Measurements from ENCODE around the gene CPED1.

CPED1 gene

DNA sequence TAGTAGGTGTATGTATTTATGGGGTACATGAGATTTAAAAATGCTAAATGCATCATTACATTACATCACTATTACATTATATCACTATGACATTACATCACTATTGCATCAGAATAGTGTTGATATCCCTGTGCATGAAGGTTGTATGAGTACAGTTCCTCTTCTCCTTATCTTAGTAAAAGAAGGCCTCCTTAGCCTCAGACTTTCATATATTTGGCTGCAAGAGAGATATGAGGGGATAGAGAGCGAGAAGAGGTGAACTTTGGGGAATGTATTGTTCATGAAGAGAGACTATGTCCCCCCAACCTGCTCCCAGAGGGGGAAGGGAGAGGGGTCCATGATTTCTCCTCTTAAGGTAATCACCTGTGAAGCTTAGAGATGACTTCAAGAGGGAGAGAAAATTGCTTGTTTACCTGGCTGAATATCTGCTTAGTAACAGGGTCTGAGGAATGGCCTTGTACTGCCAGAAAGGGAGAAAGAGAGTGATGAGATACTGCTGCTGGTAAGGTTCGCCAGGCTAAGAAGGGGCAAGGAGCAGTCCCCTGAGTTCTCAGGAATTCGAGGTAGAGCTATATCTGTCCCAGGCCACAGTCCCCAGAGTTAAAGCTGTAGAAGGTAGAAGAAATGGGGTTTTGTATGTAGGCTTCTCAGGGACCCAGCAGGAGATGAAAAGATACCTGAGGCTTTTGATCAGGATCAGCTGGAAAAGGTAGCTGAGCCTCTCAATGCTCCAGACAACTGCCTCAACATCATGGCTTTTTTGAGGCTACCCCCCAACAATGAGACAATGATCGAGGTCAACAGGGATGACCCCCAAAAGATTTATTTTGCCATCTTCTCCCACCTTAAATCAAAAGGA, 171.9 kb downstream of the CPED1 start:
- TF ChIP-seq, protein P1, sequence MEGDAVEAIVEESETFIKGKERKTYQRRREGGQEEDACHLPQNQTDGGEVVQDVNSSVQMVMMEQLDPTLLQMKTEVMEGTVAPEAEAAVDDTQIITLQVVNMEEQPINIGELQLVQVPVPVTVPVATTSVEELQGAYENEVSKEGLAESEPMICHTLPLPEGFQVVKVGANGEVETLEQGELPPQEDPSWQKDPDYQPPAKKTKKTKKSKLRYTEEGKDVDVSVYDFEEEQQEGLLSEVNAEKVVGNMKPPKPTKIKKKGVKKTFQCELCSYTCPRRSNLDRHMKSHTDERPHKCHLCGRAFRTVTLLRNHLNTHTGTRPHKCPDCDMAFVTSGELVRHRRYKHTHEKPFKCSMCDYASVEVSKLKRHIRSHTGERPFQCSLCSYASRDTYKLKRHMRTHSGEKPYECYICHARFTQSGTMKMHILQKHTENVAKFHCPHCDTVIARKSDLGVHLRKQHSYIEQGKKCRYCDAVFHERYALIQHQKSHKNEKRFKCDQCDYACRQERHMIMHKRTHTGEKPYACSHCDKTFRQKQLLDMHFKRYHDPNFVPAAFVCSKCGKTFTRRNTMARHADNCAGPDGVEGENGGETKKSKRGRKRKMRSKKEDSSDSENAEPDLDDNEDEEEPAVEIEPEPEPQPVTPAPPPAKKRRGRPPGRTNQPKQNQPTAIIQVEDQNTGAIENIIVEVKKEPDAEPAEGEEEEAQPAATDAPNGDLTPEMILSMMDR (IDR thresholded peaks at IDR 0.05; ENCODE audit: low read depth, low read length), result no peak
- Histone ChIP-seq H3K27me3 (ENCODE audit: insufficient read depth, low read depth, severe bottlenecking) (no peaks in the 10 kb centered on the region), H3K27ac (no peak overlapping the region), H3K36me3 (no peaks in the 10 kb centered on the region), H3K9me3 (ENCODE audit: severe bottlenecking) (no peaks in the 10 kb centered on the region), H3K4me3 (ENCODE audit: low read depth, low read length) (no peak overlapping the region)
- no peak for DNase-seq

DNA sequence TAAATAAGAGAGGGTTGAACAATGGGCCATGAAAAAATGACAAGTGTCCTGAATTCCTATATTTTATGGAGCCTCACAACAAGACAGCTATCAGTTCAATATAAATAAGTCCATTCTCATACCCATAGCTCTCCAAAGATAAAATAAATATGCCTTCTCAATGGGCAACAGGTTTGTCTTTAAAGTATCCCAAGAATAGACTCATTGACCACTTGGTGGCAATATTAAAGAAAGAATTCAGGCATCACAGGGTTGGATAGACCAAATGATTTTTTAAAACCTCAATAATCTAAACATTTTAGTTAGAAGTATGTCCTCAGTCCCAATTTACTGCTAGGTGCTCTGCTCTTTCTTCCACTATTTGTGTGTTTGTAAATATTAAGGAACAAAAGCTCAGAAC, 175.2 kb downstream of the CPED1 start:
- TF ChIP-seq, protein P1 (IDR thresholded peaks at IDR 0.05; ENCODE audit: low read depth, low read length), result no peak
- no peaks in the 10 kb centered on the region for H3K27me3 ChIP-seq (ENCODE audit: insufficient read depth, low read depth, severe bottlenecking)
- H3K9me3 ChIP-seq (ENCODE audit: severe bottlenecking), result no peaks in the 10 kb centered on the region
- no peak for DNase-seq
- no peak overlapping the region for H3K27ac ChIP-seq
- no peak overlapping the region for H3K4me3 ChIP-seq (ENCODE audit: low read depth, low read length)
- no peaks in the 10 kb centered on the region for H3K36me3 ChIP-seq

DNA sequence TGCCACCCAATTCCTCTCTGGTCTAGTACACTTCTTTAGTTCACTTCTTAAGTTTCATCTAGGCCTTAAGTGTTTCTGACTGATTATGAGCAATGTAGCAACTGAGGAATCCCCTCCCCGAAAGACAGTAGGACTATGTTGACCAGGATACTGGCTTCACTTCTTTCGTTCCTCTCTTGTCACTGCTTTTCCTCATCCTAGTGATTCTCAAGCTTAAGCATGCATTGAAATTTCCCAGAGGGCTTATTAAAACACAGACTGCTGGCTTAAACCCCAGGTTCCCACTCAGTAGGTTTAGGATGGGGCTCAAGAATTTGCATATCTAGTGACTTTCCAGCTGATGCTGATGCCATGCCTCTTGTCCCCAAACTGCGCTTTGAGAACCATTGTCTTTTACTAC, 175.7 kb downstream of the CPED1 start:
- Histone ChIP-seq H3K27me3 (ENCODE audit: insufficient read depth, low read depth, severe bottlenecking) (no peaks in the 10 kb centered on the region), H3K36me3 (no peaks in the 10 kb centered on the region), H3K4me3 (ENCODE audit: low read depth, low read length) (no peak overlapping the region), H3K9me3 (ENCODE audit: severe bottlenecking) (no peaks in the 10 kb centered on the region), H3K27ac (no peak overlapping the region)
- TF ChIP-seq, protein P1 (IDR thresholded peaks at IDR 0.05; ENCODE audit: low read depth, low read length), result no peak
- no peak for DNase-seq

DNA sequence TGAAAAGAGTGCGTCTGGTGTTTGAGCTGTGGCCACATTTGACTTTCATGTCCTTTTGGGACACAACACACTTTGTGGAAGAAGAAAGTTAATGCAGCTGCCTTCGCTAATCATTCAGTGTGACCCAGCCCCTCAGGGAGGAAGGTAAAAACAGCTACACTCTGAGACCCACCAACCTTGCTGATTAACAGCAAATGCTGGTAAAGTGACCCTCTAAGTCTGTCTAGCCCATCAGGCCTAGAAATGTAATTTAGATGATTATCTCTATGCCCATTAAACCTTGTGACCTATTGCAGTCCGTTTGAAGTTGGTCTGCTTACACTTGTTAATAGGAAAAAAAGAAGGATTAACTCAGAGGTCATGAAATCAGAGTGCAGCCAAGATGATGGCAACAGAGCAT, 178.4 kb downstream of the CPED1 start:
- DNase-seq, result no peak
- Histone ChIP-seq H3K4me3 (ENCODE audit: low read depth, low read length) (no peak overlapping the region), H3K9me3 (ENCODE audit: severe bottlenecking) (no peaks in the 10 kb centered on the region), H3K27me3 (ENCODE audit: insufficient read depth, low read depth, severe bottlenecking) (no peaks in the 10 kb centered on the region), H3K27ac (no peak overlapping the region), H3K36me3 (no peaks in the 10 kb centered on the region)
- TF ChIP-seq, protein P1 (IDR thresholded peaks at IDR 0.05; ENCODE audit: low read depth, low read length), result no peak

DNA sequence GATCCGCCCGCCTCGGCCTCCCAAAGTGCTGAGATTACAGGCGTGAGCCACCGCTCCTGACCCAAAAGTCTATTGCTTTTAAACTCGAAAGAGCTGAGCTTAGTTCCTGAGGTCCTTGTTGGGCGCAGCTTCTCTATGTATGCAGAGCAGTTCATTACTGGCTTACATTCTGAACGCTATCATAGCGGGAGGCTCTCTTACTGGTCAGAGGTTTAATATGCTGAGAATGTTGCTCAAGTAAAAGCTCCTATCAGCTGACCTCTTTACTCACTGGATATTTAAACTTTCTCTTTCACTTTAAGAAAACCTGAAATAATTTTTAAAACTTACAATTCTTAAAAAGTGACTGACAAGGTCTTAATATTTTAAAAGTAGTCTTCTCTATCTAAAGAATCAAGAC, 179.5 kb downstream of the CPED1 start:
- TF ChIP-seq, protein P1 (IDR thresholded peaks at IDR 0.05; ENCODE audit: low read depth, low read length), result no peak
- Histone ChIP-seq H3K27me3 (ENCODE audit: insufficient read depth, low read depth, severe bottlenecking) (no peaks in the 10 kb centered on the region), H3K36me3 (no peaks in the 10 kb centered on the region), H3K4me3 (ENCODE audit: low read depth, low read length) (no peak overlapping the region), H3K27ac (no peak overlapping the region), H3K9me3 (ENCODE audit: severe bottlenecking) (no peaks in the 10 kb centered on the region)
- DNase-seq, result no peak

DNA sequence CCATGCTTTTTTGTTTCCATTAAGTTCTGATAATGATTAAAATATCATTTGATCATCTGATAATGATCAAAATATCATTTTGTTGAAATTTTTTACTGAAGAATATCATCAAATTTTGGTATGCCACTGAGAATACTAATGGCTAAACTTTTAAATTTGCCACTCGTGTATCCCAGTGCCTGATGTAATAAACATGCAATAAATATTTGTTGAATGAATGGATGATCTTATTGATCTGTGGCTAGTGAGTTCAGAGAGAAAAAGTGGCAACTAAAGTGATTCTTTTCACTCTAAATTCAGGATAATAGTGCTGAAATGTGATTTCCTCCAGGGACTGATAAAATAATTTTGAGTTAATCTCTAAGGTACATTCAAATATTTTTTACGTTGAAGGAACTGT, 181.0 kb downstream of the CPED1 start:
- H3K27me3 ChIP-seq (ENCODE audit: insufficient read depth, low read depth, severe bottlenecking), result no peaks in the 10 kb centered on the region
- no peak overlapping the region for H3K27ac ChIP-seq
- H3K36me3 ChIP-seq, result no peaks in the 10 kb centered on the region
- H3K9me3 ChIP-seq (ENCODE audit: severe bottlenecking), result no peaks in the 10 kb centered on the region
- no peak overlapping the region for H3K4me3 ChIP-seq (ENCODE audit: low read depth, low read length)
- DNase-seq, result no peak
- TF ChIP-seq, protein P1 (IDR thresholded peaks at IDR 0.05; ENCODE audit: low read depth, low read length), result no peak
